ENCODE results near the gene EXOSC3.
"Not testable (repeated sequence)": the region's sequence is repeated elsewhere in the genome, so short reads cannot be mapped to it uniquely, and the experiment has no call there.

EXOSC3 gene

DNA sequence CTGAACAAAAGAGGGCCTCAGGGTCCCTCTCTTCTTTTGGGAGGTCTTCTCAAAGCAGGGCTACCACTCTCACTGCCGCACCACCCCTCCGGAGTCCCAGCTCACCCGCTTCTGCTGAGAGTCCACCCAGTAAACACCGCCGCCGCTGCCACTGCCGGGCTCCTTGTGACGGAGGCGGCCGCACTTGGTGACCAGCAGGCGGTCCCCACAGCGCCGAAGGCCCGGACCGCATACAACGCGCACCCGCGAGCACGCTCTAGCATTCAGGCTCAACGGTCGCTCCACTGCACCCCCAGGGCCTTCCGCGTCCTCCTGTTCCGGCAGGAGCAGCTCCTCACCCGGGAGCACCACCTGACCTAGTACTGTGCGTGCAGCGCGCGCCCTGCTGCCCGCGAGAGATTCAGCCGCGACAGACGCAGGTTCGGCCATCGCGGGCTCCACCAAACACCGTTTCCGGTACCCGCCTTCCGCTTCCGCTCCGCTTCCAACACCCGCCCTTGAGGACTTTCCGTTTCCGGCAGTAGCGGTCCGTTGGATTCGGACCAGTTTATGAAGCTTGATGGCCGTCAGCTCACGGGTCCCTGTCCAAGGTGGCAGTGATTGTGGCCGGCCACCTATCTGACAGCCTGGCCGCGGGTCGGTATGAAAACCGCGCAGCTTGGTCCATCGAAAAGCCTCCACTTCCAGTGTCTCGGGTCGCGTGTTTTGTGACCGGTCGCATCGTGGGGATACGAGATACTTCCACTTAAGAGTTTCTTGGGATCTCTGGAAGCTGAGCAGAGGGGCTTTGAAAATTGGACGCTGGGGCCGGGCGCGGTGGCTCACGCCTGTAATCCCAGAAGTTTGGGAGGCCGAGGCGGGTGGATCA is at the start of gene EXOSC3:
EXOSC3 (minus strand) TSS at position 449 of the 868 bp plus-strand sequence; CDS start at position 429, 20 bp downstream.
- peak within 1 kb of the TSS; percentile 87 for H3K4me3 ChIP-seq (replicated peaks; ENCODE audit: low read depth, low read length)
- TF ChIP-seq, protein P1, sequence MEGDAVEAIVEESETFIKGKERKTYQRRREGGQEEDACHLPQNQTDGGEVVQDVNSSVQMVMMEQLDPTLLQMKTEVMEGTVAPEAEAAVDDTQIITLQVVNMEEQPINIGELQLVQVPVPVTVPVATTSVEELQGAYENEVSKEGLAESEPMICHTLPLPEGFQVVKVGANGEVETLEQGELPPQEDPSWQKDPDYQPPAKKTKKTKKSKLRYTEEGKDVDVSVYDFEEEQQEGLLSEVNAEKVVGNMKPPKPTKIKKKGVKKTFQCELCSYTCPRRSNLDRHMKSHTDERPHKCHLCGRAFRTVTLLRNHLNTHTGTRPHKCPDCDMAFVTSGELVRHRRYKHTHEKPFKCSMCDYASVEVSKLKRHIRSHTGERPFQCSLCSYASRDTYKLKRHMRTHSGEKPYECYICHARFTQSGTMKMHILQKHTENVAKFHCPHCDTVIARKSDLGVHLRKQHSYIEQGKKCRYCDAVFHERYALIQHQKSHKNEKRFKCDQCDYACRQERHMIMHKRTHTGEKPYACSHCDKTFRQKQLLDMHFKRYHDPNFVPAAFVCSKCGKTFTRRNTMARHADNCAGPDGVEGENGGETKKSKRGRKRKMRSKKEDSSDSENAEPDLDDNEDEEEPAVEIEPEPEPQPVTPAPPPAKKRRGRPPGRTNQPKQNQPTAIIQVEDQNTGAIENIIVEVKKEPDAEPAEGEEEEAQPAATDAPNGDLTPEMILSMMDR (IDR thresholded peaks at IDR 0.05; ENCODE audit: insufficient read depth, low read length, poor library complexity, severe bottlenecking), result no peak

DNA sequence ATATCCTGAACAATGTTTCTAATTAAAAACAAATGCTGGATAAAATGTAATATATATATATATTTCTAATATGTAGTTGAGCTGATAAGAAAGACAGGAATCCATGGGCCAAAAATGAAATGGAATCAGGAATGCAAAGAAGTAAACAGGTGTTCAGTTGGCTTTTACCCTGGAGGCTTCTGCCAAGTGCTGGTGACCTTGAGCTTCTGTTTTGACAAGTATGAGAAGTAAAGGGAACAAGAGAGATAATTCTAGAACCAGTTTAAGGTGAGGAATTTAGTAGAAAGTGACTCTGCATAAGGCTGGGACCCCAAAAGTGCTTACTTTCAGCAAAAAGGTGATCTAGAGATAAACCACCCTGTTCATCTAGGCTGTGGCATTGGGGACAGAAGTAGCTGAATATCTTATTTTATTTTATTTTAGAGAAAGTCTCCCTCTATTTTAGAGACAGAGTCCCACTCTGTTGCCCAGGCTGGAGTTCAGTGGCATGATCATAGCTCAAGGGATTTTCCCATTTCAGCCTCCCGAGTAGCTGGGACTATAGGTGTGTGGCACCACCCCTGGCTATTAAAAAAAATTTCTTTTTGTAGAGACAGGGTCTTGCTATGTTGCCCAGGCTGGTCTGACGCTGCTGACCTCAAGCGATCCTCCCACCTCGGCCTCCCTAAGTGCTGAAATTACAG is 42.8 kb upstream of the EXOSC3 start:
- H3K36me3 ChIP-seq (ENCODE audit: control insufficient read depth, insufficient read depth, low read length), result peaks cover 5% of the 10 kb centered on the region
- no peak for DNase-seq (ENCODE audit: extremely low read depth, insufficient read length)
- no peaks in the 10 kb centered on the region for H3K27me3 ChIP-seq (replicated peaks; ENCODE audit: control insufficient read depth, insufficient read depth, low read length)
- TF ChIP-seq, protein P1 (IDR thresholded peaks at IDR 0.05; ENCODE audit: insufficient read depth, low read length, poor library complexity, severe bottlenecking), result no peak
- H3K4me3 ChIP-seq (replicated peaks; ENCODE audit: low read depth, low read length), result no peak overlapping the region

More for the DNA sequence above, at the start of gene EXOSC3:
- Histone ChIP-seq H3K36me3 (ENCODE audit: control insufficient read depth, insufficient read depth, low read length) (peaks cover 8% of the 10 kb centered on the region), H3K27me3 (replicated peaks; ENCODE audit: control insufficient read depth, insufficient read depth, low read length) (no peaks in the 10 kb centered on the region)
- DNase-seq (ENCODE audit: extremely low read depth, insufficient read length), result peak; percentile 90

DNA sequence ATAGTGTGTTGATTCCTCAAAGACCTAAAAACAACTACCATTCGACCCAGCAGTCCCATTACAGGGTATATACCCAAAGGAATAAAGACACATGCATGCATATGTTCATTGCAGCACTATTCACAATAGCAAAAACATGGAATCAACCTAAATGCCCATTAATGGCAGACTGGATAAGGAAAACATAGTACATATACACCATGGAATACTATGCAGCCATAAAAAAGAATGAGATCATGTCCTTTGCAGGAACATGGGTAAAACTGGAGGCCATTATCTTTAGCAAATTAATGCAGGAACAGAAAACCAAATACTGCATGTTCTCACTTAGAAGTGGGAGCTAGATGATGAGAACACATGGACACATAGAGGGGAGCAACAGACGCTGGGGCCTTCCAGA is 40.3 kb upstream of the EXOSC3 start:
- H3K27me3 ChIP-seq (replicated peaks; ENCODE audit: control insufficient read depth, insufficient read depth, low read length); H3K4me3 ChIP-seq (replicated peaks; ENCODE audit: low read depth, low read length); H3K36me3 ChIP-seq (ENCODE audit: control insufficient read depth, insufficient read depth, low read length); DNase-seq (ENCODE audit: extremely low read depth, insufficient read length): not testable (repeated sequence)

DNA sequence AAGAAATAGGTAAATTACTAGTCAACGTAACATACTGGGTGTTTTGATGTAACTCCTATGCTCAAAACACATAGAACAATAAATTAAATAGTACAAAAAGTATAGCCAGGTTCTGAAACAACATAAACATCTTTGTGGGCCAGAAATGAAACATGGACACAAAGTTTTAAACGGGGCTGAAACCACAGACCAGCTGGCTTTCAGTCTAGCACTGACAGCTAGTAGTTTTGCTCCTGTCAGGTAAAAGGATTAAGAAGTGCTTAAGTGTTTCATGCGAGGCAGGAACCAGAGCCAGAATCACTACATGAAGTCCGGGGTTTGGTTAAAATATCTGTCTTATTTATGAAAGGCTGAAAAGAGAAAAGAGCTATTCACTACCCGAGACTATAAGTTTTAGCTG is 35.3 kb upstream of the EXOSC3 start:
- TF ChIP-seq, protein P1 (IDR thresholded peaks at IDR 0.05; ENCODE audit: insufficient read depth, low read length, poor library complexity, severe bottlenecking), result no peak
- H3K36me3 ChIP-seq (ENCODE audit: control insufficient read depth, insufficient read depth, low read length), result no peaks in the 10 kb centered on the region; the same call in 1 of the 2 replicates
- H3K27me3 ChIP-seq (replicated peaks; ENCODE audit: control insufficient read depth, insufficient read depth, low read length), result no peaks in the 10 kb centered on the region
- no peak overlapping the region for H3K4me3 ChIP-seq (replicated peaks; ENCODE audit: low read depth, low read length)
- DNase-seq (ENCODE audit: extremely low read depth, insufficient read length), result no peak

DNA sequence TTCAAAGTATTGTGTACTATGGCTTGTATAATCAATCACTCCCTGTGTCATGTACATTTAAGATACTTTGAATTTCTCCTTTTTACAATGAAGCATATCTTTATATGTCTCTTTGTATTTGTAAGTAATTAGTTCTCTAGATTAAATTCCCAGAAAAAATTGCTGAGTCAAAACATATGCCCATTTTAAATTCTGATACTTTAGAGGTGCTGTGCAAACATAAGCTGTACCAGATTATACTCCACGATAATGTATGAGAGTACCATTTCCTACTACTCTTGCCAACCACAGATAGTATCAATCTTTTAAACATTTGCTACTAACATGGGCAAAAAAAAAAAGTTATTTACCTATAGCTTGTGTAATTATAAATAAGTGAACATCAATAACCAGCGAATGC is 34.0 kb upstream of the EXOSC3 start:
- no peaks in the 10 kb centered on the region for H3K27me3 ChIP-seq (replicated peaks; ENCODE audit: control insufficient read depth, insufficient read depth, low read length)
- no peak for DNase-seq (ENCODE audit: extremely low read depth, insufficient read length)
- TF ChIP-seq, protein P1 (IDR thresholded peaks at IDR 0.05; ENCODE audit: insufficient read depth, low read length, poor library complexity, severe bottlenecking), result no peak
- H3K4me3 ChIP-seq (replicated peaks; ENCODE audit: low read depth, low read length), result no peak overlapping the region
- no peaks in the 10 kb centered on the region; the same call in 1 of the 2 replicates for H3K36me3 ChIP-seq (ENCODE audit: control insufficient read depth, insufficient read depth, low read length)

DNA sequence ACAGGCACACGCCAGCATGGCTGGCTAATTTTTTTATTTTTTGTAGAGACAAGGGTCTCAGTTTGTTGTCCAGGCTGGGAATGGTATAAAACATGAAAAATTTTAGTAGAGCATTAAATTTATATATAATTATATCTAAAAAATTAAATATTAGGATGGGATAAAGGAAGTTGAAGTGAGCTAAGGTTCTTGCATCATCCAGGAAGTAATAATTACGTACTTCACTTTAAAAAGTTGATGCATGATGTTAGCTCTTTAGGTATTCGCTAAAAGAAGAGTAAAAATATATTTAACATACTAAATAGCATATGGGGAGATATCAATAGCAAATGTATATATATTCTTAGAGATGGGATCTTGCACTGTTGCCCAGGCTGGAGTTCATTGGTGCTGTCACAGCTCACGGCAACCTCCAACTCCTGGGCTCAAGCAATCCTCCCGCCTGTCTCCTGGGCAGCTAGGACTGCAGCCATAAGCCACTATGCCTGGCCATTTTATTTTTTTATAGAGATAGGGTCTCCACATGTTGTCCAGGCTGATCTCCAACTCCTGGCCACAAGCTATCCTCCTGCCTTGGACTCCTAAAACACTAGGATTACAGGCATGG is 28.0 kb upstream of the EXOSC3 start:
- Histone ChIP-seq H3K27me3 (replicated peaks; ENCODE audit: control insufficient read depth, insufficient read depth, low read length) (no peaks in the 10 kb centered on the region), H3K4me3 (replicated peaks; ENCODE audit: low read depth, low read length) (no peak overlapping the region), H3K36me3 (ENCODE audit: control insufficient read depth, insufficient read depth, low read length) (no peaks in the 10 kb centered on the region)
- TF ChIP-seq, protein P1 (IDR thresholded peaks at IDR 0.05; ENCODE audit: insufficient read depth, low read length, poor library complexity, severe bottlenecking), result no peak
- no peak for DNase-seq (ENCODE audit: extremely low read depth, insufficient read length)

All from GM06990 (cell line).